Nephron progenitor cell (in vitro differentiated cells): Measurements from ENCODE around the gene ANKRD13B.

ENCODE experiments used
- DNase-seq: peaks from one replicate; pipeline ENCODE4 v3.0.0; 2021
- H3K27ac Mint-ChIP-seq: 2 replicates; pipeline ENCODE4 v1.8.0; 2021; ENCODE audit warnings: mild to moderate bottlenecking, moderate library complexity, mixed read lengths
- H3K27me3 Mint-ChIP-seq: 2 replicates; pipeline ENCODE4 v1.8.0; 2021; ENCODE audit warnings: mild to moderate bottlenecking, low read depth, mixed read lengths; ENCODE audit not compliant: poor library complexity
- H3K36me3 Mint-ChIP-seq: 2 replicates; pipeline ENCODE4 v1.8.0; 2021; ENCODE audit warnings: low read depth, mixed read lengths
- H3K4me1 Mint-ChIP-seq: 2 replicates; pipeline ENCODE4 v1.8.0; 2021; ENCODE audit warnings: mixed read lengths
- H3K4me3 Mint-ChIP-seq: 2 replicates; pipeline ENCODE4 v1.8.0; 2021; ENCODE audit warnings: mild to moderate bottlenecking, moderate library complexity, mixed read lengths
- H3K9me3 Mint-ChIP-seq: 2 replicates; pipeline ENCODE4 v1.8.0; 2021; ENCODE audit warnings: mild to moderate bottlenecking, moderate library complexity, mixed read lengths
- TF ChIP-seq, protein P1 (sequence below): fragments of 200-600 bp; sonication (generic); IDR thresholded peaks from 2 replicates; pipeline ENCODE4 v1.5.0; 2021; ENCODE audit warnings: antibody characterized with exemption

Gene ANKRD13B

DNA sequence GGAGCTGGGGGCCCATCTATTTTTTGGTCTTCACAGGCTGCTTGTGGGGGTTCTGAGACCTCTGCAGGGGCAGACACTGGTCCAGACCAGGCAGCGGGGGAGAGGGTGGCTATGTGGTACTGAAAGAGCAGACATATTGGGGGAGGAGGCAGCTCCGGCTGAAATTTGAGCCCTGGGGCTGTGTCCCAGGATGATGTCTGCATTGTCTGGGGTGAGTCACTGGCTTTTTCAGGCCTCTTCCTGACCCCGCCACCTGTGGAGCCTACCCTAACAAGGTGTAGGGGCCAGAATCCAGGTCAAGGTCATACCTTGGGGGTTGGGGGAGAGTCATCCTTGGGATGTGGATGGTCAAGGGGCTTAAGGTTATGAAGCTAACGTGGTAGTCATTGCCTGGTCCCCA lies 27.3 kb downstream of the ANKRD13B start:
- TF ChIP-seq, protein P1, sequence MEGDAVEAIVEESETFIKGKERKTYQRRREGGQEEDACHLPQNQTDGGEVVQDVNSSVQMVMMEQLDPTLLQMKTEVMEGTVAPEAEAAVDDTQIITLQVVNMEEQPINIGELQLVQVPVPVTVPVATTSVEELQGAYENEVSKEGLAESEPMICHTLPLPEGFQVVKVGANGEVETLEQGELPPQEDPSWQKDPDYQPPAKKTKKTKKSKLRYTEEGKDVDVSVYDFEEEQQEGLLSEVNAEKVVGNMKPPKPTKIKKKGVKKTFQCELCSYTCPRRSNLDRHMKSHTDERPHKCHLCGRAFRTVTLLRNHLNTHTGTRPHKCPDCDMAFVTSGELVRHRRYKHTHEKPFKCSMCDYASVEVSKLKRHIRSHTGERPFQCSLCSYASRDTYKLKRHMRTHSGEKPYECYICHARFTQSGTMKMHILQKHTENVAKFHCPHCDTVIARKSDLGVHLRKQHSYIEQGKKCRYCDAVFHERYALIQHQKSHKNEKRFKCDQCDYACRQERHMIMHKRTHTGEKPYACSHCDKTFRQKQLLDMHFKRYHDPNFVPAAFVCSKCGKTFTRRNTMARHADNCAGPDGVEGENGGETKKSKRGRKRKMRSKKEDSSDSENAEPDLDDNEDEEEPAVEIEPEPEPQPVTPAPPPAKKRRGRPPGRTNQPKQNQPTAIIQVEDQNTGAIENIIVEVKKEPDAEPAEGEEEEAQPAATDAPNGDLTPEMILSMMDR, result no peak
- Mint-ChIP-seq H3K4me1 (peaks cover 67% of the 10 kb centered on the region), H3K27ac (no peak overlapping the region), H3K36me3 (no peaks in the 10 kb centered on the region), H3K4me3 (peak overlapping the region; percentile 44), H3K27me3 (peaks cover 95% of the 10 kb centered on the region), H3K9me3 (no peaks in the 10 kb centered on the region)
- DNase-seq, result no peak

DNA sequence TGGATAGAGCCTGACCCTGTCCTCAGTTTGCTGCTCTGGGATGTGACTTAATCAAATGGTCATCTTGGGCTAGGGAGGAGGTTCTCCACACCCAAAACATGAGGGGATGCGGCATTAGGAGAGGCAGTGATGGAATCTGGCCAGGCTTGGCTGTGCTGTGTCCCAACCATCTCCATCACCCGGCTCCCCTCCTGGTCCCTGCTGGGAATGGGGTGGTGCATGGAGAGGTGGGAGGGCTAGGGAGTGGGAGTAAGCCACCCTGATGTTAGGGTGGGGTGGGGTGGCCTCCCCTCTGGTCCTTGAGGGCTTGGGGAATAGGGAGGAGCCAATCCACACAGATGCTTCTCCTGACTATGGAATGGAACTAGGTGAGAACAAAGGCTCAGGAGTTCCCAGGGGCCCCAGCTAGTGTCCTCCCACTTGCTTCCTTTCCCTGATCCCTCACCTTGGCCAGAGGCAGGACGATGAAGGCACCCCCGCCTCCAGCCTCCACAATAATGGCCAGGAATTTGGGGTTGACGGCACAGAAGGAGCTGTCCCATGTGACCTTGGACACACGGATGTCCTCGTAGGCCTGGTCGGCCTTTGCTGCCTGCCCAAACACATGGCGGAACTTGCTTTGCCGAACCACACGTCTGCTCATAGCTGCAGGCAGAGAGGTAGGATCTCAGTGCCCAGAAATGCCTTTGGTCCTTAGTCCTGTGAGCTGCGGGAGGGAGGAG lies 28.0 kb downstream of the ANKRD13B start:
- no peaks in the 10 kb centered on the region for H3K36me3 Mint-ChIP-seq
- peak overlapping the region; percentile 81 for H3K4me3 Mint-ChIP-seq
- no peaks in the 10 kb centered on the region for H3K9me3 Mint-ChIP-seq
- peaks cover 61% of the 10 kb centered on the region for H3K4me1 Mint-ChIP-seq
- TF ChIP-seq, protein P1, result no peak
- H3K27ac Mint-ChIP-seq, result no peak overlapping the region
- H3K27me3 Mint-ChIP-seq, result peaks cover 93% of the 10 kb centered on the region
- DNase-seq, result no peak

DNA sequence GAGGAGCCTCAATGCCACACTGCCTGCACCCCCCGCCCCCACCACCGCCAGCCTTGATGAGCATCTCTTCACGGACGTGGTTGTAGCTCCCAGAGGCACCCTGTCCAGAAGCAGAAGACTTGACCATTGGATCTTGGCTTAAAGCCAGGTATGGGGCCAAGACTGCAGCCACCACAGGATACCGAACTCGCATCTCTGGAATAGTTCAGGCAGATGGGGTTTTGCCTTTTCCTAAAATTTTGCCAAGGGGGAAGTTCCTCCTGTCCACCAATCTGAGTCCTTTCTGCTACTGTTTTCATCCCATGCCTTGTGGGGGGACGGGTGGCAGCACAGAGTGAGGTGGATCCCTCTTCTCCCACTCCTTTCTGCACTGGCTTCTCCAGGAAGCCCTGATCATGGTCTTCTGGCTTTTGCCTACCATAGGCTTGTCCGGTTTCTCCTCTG lies 28.8 kb downstream of the ANKRD13B start:
- no peak for DNase-seq
- Mint-ChIP-seq H3K4me3 (peak overlapping the region; percentile 81), H3K9me3 (no peaks in the 10 kb centered on the region), H3K4me1 (peaks cover 52% of the 10 kb centered on the region), H3K27ac (no peak overlapping the region), H3K36me3 (no peaks in the 10 kb centered on the region), H3K27me3 (peaks cover 87% of the 10 kb centered on the region)
- TF ChIP-seq, protein P1, result no peak

DNA sequence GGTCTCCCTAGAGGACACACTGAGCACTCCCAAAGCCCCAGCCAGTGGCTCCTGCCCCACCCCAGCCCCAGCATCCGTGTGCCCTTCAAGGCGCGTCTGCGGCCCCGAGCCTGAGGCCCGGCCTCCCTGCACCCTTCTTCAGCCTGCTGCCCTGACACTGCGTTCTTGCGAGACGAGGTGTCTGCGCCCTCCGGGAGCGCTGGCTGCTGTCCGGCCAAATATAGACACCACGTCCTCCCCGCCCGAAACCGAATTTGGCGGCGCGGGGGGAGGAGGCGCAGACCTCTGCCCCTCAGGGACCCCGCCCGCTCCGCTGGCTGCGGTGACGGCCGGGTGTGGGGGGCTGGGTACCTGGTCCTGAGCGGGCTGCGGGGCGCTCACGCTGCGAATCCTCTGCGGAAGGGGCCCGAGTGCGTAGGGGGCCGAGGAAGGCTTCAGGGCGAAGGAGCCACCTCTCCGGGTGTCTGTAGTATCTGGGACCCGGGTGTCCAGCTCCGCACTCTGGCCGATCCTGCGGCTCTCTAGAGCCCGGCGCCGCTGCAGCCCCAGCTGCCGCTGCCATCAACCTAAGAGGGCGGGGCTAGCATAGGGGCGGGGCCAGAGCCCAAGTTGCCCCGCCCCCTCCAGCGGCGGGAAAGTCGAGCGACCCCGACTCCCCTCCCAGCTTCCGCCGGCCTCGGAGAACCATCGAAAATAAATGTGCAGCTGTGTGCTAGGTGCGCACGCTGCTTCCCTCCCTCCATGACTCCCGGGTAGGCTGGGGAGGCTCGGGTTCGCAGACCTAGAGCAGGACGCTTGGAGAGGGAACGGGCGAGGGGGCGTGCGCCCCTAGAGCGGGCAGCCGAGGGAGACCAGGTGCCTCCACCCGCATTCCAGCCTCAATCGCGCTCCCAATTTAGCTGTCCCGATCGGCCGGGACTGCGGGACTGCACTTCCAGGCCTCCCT lies 29.7 kb downstream of the ANKRD13B start, which contains the start of gene CORO6:
Gene CORO6 (minus strand): TSS at position 576 of the 946 bp plus-strand sequence. CDS start 1,491 bp downstream, outside the sequence.
- Mint-ChIP-seq H3K27me3 (peaks cover 80% of the 10 kb centered on the region), H3K36me3 (no peaks in the 10 kb centered on the region), H3K4me1 (peaks cover 46% of the 10 kb centered on the region), H3K27ac (no peak within 1 kb of the TSS), H3K4me3 (peak within 1 kb of the TSS; percentile 81), H3K9me3 (no peaks in the 10 kb centered on the region)
- peak; percentile 89 for DNase-seq
- TF ChIP-seq, protein P1, result no peak

DNA sequence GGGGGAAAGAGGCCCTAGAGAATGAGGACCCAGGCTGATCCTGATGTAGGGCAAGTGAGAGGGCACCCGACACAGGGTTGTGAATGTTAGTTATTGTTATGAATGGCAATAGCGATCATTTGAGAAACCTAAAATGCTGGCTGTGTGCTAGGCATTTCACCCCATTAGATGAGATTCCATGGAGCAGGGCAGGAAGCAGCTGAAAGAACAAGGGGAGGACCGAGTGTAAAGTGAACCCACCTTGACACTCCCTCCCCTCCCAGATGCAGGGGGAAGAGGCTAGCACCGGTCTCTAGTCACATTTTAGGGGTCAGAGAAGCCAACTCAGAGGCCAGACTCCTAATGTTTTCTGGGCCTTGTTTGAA lies 30.3 kb downstream of the ANKRD13B start:
- H3K4me3 Mint-ChIP-seq, result peak overlapping the region; percentile 81
- DNase-seq, result no peak
- H3K4me1 Mint-ChIP-seq, result peaks cover 45% of the 10 kb centered on the region
- H3K36me3 Mint-ChIP-seq, result no peaks in the 10 kb centered on the region
- H3K9me3 Mint-ChIP-seq, result no peaks in the 10 kb centered on the region
- peaks cover 73% of the 10 kb centered on the region for H3K27me3 Mint-ChIP-seq
- H3K27ac Mint-ChIP-seq, result no peak overlapping the region
- TF ChIP-seq, protein P1, result no peak
